ENCODE results near the gene CAPN14.

The CAPN14 gene

GRCh38 chr2:31226266-31226665 lies 9.0 kb upstream of the CAPN14 start:
- DNase-seq (ENCODE audit: low read depth, low spot score) = no peak

- DNase-seq (ENCODE audit: low read depth, low spot score) = no peak
Observed at GRCh38 chr2:31223749-31224148, 6.4 kb upstream of the CAPN14 start.

- DNase-seq (ENCODE audit: low read depth, low spot score) = no peak
Observed at GRCh38 chr2:31223026-31223425, 5.7 kb upstream of the CAPN14 start.

GRCh38 chr2:31222071-31222470 lies 4.8 kb upstream of the CAPN14 start:
- DNase-seq (ENCODE audit: low read depth, low spot score) = no peak

GRCh38 chr2:31221544-31221943 lies 4.2 kb upstream of the CAPN14 start:
- DNase-seq (ENCODE audit: low read depth, low spot score) = no peak

GRCh38 chr2:31219131-31219969 lies 2.0 kb upstream of the CAPN14 start:
- no peak for DNase-seq (ENCODE audit: low read depth, low spot score)

GRCh38 chr2:31216734-31217133 lies 581 bp downstream of the CAPN14 start:
- no peak for DNase-seq (ENCODE audit: low read depth, low spot score)

- no peak for DNase-seq (ENCODE audit: low read depth, low spot score)
Observed at GRCh38 chr2:31214444-31214915, 2.8 kb downstream of the CAPN14 start.

GRCh38 chr2:31213601-31214443 lies 3.5 kb downstream of the CAPN14 start:
- DNase-seq (ENCODE audit: low read depth, low spot score) = no peak

GRCh38 chr2:31212659-31213600 lies 4.4 kb downstream of the CAPN14 start:
- no peak for DNase-seq (ENCODE audit: low read depth, low spot score)

GRCh38 chr2:31208240-31208639 lies 9.1 kb downstream of the CAPN14 start:
- DNase-seq (ENCODE audit: low read depth, low spot score) = no peak

GRCh38 chr2:31207790-31208189 lies 9.5 kb downstream of the CAPN14 start:
- DNase-seq (ENCODE audit: low read depth, low spot score) = peak; percentile 65

- no peak for DNase-seq (ENCODE audit: low read depth, low spot score)
Observed at GRCh38 chr2:31205613-31206012, 11.7 kb downstream of the CAPN14 start.

GRCh38 chr2:31205186-31205585 lies 12.1 kb downstream of the CAPN14 start:
- DNase-seq (ENCODE audit: low read depth, low spot score) = no peak

GRCh38 chr2:31204783-31205182 lies 12.5 kb downstream of the CAPN14 start:
- DNase-seq (ENCODE audit: low read depth, low spot score) = no peak

- no peak for DNase-seq (ENCODE audit: low read depth, low spot score)
Observed at GRCh38 chr2:31203916-31204315, 13.4 kb downstream of the CAPN14 start.

GRCh38 chr2:31202833-31203232 lies 14.5 kb downstream of the CAPN14 start:
- DNase-seq (ENCODE audit: low read depth, low spot score) = no peak

GRCh38 chr2:31202041-31202440 lies 15.3 kb downstream of the CAPN14 start:
- DNase-seq (ENCODE audit: low read depth, low spot score) = no peak

GRCh38 chr2:31200972-31201371 lies 16.3 kb downstream of the CAPN14 start:
- no peak for DNase-seq (ENCODE audit: low read depth, low spot score)

- DNase-seq (ENCODE audit: low read depth, low spot score) = no peak
Observed at GRCh38 chr2:31199206-31199605, 18.1 kb downstream of the CAPN14 start.

GRCh38 chr2:31197669-31198068 lies 19.6 kb downstream of the CAPN14 start:
- DNase-seq (ENCODE audit: low read depth, low spot score) = no peak

- DNase-seq (ENCODE audit: low read depth, low spot score) = peak; percentile 22
Observed at GRCh38 chr2:31197166-31197565, 20.1 kb downstream of the CAPN14 start.
